GM12878 (cell line): ENCODE measurements around the gene NPAS4. TPM values are rescaled to one million over a fixed set of nuclear protein-coding genes. Genes with fewer than 3 reads are reported as not detected.

ENCODE experiments used
- BCL11A ChIP-seq: IDR thresholded peaks from 2 replicates; pipeline ENCODE4 v1.6.1; 2011; ENCODE audit warnings: low read depth, low read length
- CHD2 ChIP-seq: IDR thresholded peaks from 2 replicates; pipeline ENCODE4 v1.6.1; 2011; ENCODE audit warnings: low read depth, low read length, improper control_type of control experiment, borderline replicate concordance
- EGR1 ChIP-seq, 2 experiments: IDR thresholded peaks; 1 replicate in 1 of 2; 2 replicates in 1 of 2; pipeline ENCODE4 v1.6.1; 2011 to 2012; ENCODE audit warnings: low read depth in 2 of 2, low read length in 2 of 2, borderline replicate concordance in 1 of 2, mild to moderate bottlenecking in 1 of 2, moderate library complexity in 1 of 2
- IKZF2 ChIP-seq, 2 experiments: fragments of 450-650 bp; IDR thresholded peaks; 2 replicates each; pipeline ENCODE4 v1.6.1; 2017; ENCODE audit warnings: mild to moderate bottlenecking in 2 of 2, moderate library complexity in 2 of 2
- KAT2A ChIP-seq: conservative IDR thresholded peaks from 2 replicates; pipeline ENCODE4 v1.6.1; 2011; ENCODE audit warnings: low read depth, low read length; ENCODE audit not compliant: control insufficient read depth
- KDM1A ChIP-seq: fragments of 200-600 bp; sonication (generic); IDR thresholded peaks from 2 replicates; pipeline ENCODE4 v1.6.1; 2016; ENCODE audit warnings: borderline replicate concordance
- NFXL1 ChIP-seq: fragments of 450-650 bp; IDR thresholded peaks from 2 replicates; pipeline ENCODE4 v1.6.1; 2017; ENCODE audit warnings: antibody characterized with exemption, mild to moderate bottlenecking, borderline replicate concordance
- NR2F1 ChIP-seq: fragments of 450-650 bp; conservative IDR thresholded peaks from 2 replicates; pipeline ENCODE4 v1.6.1; 2017; ENCODE audit warnings: mild to moderate bottlenecking
- RFX5 ChIP-seq: IDR thresholded peaks from 2 replicates; pipeline ENCODE4 v1.6.1; 2011; ENCODE audit warnings: low read depth, low read length, improper control_type of control experiment
- SREBF2 ChIP-seq: IDR thresholded peaks from 2 replicates; pipeline ENCODE4 v1.6.1; 2012; ENCODE audit warnings: mild to moderate bottlenecking, low read length
- ZNF622 ChIP-seq: fragments of 450-650 bp; IDR thresholded peaks from 2 replicates; pipeline ENCODE4 v1.6.1; 2017; ENCODE audit warnings: mild to moderate bottlenecking, inconsistent platforms
- polyA plus RNA-seq, 11 experiments: library from polyadenylated mRNA; depleted of rRNA in 4 of 11; unstranded in 6 of 11; stranded (reverse) in 5 of 11; fragments of >200 nt; fragmentation: Nextera tagmentation in 4 of 11; fragmentation: Illumina TruSeq in 1 of 11; extraction: Ambion mirVana in 4 of 11; extraction: Trizol in 1 of 11; gene quantifications; 1 replicate in 1 of 11; 2 replicates in 10 of 11; pipeline versions ENCODE4 v1.2.1 to v1.2.3, GENCODE V29; 2011 to 2016; ENCODE audit warnings: inconsistent platforms in 2 of 11, missing spikeins in 2 of 11, low read depth in 1 of 11
- total RNA-seq, 4 experiments: library from RNA; depleted of rRNA in 3 of 4; stranded (reverse); fragments of >200 nt in 3 of 4; fragmentation: Illumina TruSeq in 1 of 4; extraction: Trizol in 1 of 4; gene quantifications; 2 replicates each; pipeline versions ENCODE4 v1.2.1 to v1.2.3, GENCODE V29; 2013 to 2021
- TF ChIP-seq, protein P1 (sequence below): IDR thresholded peaks from 2 replicates; pipeline ENCODE4 v1.6.1; 2012; ENCODE audit warnings: improper control_type of control experiment, low read depth, low read length; ENCODE audit not compliant: insufficient replicate concordance

Gene NPAS4
- total and polyA plus RNA-seq, 10 of the 15 experiments (the other 5 are each of a cell fraction or from before 2014, with no cell fraction given), result 0.03 to 0.18 (median 0.06) TPM; not detected in 7

DNA sequence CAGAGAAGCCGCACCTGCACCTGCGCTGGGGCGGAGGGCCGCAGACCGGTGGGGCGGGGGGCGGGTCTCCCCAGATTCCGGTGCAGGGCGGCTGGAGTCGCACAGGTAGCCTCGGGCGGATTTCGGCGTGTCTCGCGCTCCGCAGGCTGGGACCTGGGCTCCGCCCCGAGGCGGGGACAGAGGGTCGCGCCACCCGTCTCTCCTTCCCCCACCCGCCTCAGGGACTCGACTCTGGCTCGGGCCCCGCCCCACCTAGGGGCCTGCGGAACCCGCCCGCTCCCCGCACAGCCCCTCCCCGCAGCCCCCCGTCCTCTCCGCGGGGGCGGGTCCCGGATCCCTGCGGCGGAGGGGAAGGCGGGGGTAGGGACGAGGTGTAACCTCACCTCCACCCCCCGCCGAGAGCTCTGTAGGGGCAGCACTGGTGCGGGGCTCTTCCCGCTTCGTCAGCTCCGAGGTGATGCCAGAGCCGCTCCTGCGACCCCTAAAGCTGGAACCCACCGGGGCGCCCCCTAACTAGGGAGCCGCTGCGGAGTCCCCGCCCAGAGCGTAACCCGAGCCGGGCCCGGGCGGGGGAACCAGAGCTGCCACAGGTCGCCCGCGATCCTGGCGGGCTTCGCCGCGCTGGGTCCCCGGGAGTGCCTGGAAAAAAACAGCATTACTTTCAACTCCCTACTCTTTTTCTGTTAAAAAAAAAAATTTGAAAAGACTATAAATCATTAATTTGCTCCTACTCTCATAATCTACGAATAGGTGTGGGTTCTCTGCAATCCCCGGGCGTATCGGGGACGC, 49.0 kb upstream of the NPAS4 start, which contains the start of gene SLC29A2 (continued):
- TF ChIP-seq KAT2A (no peak), ZNF622 (no peak), RFX5 (no peak), EGR1 (IDR thresholded peaks at IDR 0.05; ENCODE audit: borderline replicate concordance in 1 of 2, low read depth in 2 of 2, low read length in 2 of 2) (peak in 1 of 2 experiments; percentile 75; a peak in 2 of 3 replicates), SREBF2 (no peak), IKZF2 (IDR thresholded peaks at IDR 0.05) (peak in 1 of 2 experiments; percentile 13; a peak in 3 of 4 replicates), BCL11A (no peak), CHD2 (no peak; the same call in 1 of the 2 replicates), KDM1A (no peak), NFXL1 (no peak), NR2F1 (peak; percentile 12; the same call in 1 of the 2 replicates)
- TF ChIP-seq, protein P1, sequence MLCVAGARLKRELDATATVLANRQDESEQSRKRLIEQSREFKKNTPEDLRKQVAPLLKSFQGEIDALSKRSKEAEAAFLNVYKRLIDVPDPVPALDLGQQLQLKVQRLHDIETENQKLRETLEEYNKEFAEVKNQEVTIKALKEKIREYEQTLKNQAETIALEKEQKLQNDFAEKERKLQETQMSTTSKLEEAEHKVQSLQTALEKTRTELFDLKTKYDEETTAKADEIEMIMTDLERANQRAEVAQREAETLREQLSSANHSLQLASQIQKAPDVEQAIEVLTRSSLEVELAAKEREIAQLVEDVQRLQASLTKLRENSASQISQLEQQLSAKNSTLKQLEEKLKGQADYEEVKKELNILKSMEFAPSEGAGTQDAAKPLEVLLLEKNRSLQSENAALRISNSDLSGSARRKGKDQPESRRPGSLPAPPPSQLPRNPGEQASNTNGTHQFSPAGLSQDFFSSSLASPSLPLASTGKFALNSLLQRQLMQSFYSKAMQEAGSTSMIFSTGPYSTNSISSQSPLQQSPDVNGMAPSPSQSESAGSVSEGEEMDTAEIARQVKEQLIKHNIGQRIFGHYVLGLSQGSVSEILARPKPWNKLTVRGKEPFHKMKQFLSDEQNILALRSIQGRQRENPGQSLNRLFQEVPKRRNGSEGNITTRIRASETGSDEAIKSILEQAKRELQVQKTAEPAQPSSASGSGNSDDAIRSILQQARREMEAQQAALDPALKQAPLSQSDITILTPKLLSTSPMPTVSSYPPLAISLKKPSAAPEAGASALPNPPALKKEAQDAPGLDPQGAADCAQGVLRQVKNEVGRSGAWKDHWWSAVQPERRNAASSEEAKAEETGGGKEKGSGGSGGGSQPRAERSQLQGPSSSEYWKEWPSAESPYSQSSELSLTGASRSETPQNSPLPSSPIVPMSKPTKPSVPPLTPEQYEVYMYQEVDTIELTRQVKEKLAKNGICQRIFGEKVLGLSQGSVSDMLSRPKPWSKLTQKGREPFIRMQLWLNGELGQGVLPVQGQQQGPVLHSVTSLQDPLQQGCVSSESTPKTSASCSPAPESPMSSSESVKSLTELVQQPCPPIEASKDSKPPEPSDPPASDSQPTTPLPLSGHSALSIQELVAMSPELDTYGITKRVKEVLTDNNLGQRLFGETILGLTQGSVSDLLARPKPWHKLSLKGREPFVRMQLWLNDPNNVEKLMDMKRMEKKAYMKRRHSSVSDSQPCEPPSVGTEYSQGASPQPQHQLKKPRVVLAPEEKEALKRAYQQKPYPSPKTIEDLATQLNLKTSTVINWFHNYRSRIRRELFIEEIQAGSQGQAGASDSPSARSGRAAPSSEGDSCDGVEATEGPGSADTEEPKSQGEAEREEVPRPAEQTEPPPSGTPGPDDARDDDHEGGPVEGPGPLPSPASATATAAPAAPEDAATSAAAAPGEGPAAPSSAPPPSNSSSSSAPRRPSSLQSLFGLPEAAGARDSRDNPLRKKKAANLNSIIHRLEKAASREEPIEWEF, result no peak
